Liver (tissue), 9 donors: ENCODE data around the gene CHRM2. TPM values are rescaled to one million over a fixed set of nuclear protein-coding genes. Genes with fewer than 3 reads are reported as not detected.

ENCODE experiments used
- DNase-seq: peaks from one replicate; pipeline ENCODE4 v3.0.0-alpha.2; 2017; ENCODE audit warnings: low spot score
- H3K27ac ChIP-seq, 2 donors: one replicate each; pipeline ENCODE4 v1.7.0; 2013; ENCODE audit warnings: inconsistent platforms in 2 of 2, low read length in 2 of 2, control low read depth in 1 of 2, low read depth in 1 of 2, mild to moderate bottlenecking in 1 of 2
- H3K27me3 ChIP-seq, 4 donors: one replicate each; pipeline versions ENCODE4 v1.6.1 to v1.7.0; 2013; ENCODE audit warnings: low read length in 3 of 4, inconsistent platforms in 1 of 4, mild to moderate bottlenecking in 1 of 4, moderate library complexity in 1 of 4; ENCODE audit not compliant: control insufficient read depth in 4 of 4, insufficient read depth in 4 of 4
- H3K36me3 ChIP-seq, 4 donors: one replicate each; pipeline versions ENCODE4 v1.6.1 to v1.7.0; 2013; ENCODE audit warnings: low read length in 3 of 4, mild to moderate bottlenecking in 3 of 4, low read depth in 1 of 4, moderate library complexity in 1 of 4; ENCODE audit not compliant: control insufficient read depth in 4 of 4, insufficient read depth in 3 of 4
- H3K4me1 ChIP-seq, 4 donors: one replicate each; pipeline versions ENCODE4 v1.6.1 to v1.7.0; 2013; ENCODE audit warnings: low read length in 3 of 4, mild to moderate bottlenecking in 3 of 4, moderate library complexity in 1 of 4; ENCODE audit not compliant: control insufficient read depth in 4 of 4, insufficient read depth in 4 of 4
- H3K4me3 ChIP-seq, 3 donors: one replicate each; pipeline versions ENCODE4 v1.6.1 to v1.7.0; 2013; ENCODE audit warnings: low read length in 3 of 3, control low read depth in 1 of 3, low read depth in 1 of 3, mild to moderate bottlenecking in 1 of 3
- H3K9ac ChIP-seq, 2 donors: one replicate each; pipeline ENCODE4 v1.7.0; 2013; ENCODE audit warnings: low read length in 2 of 2, mild to moderate bottlenecking in 2 of 2, moderate library complexity in 2 of 2, control low read depth in 1 of 2, low read depth in 1 of 2
- H3K9me3 ChIP-seq, 4 donors: one replicate each; pipeline versions ENCODE4 v1.6.1 to v1.7.0; 2013; ENCODE audit warnings: low read length in 3 of 4; ENCODE audit not compliant: control insufficient read depth in 4 of 4
- ATF3 ChIP-seq: IDR thresholded peaks from 2 replicates; pipeline ENCODE4 v1.6.1; 2016; ENCODE audit warnings: antibody characterized with exemption
- CTCF ChIP-seq: fragments of 150-350 bp; IDR thresholded peaks from 2 replicates; pipeline ENCODE4 v1.5.1; 2017; ENCODE audit warnings: improper control_type of control experiment, low read depth, low read length; ENCODE audit not compliant: missing input control
- EGR1 ChIP-seq, 2 donors: IDR thresholded peaks; 2 replicates each; pipeline ENCODE4 v1.6.1; 2016 to 2018; ENCODE audit warnings: antibody characterized with exemption in 2 of 2, low read depth in 2 of 2
- FOXA1 ChIP-seq: IDR thresholded peaks from 2 replicates; pipeline ENCODE4 v1.6.1; 2016; ENCODE audit warnings: antibody characterized with exemption
- FOXA2 ChIP-seq: IDR thresholded peaks from 2 replicates; pipeline ENCODE4 v1.6.1; 2016; ENCODE audit warnings: antibody characterized with exemption
- GABPA ChIP-seq, 2 donors: IDR thresholded peaks in 1 of 2; conservative IDR thresholded peaks in 1 of 2; 2 replicates each; pipeline ENCODE4 v1.6.1; 2016; ENCODE audit warnings: antibody characterized with exemption in 2 of 2, mild to moderate bottlenecking in 1 of 2, moderate library complexity in 1 of 2
- HNF4A ChIP-seq, 2 donors: conservative IDR thresholded peaks; 2 replicates each; pipeline ENCODE4 v1.6.1; 2016; ENCODE audit warnings: antibody characterized with exemption in 2 of 2, mild to moderate bottlenecking in 2 of 2
- HNF4G ChIP-seq: IDR thresholded peaks from 2 replicates; pipeline ENCODE4 v1.6.1; 2016; ENCODE audit warnings: antibody characterized with exemption
- JUND ChIP-seq, 2 donors: IDR thresholded peaks; 2 replicates each; pipeline ENCODE4 v1.6.1; 2016; ENCODE audit warnings: antibody characterized with exemption in 2 of 2
- MAX ChIP-seq: IDR thresholded peaks from 2 replicates; pipeline ENCODE4 v1.6.1; 2016; ENCODE audit warnings: antibody characterized with exemption
- NR2F2 ChIP-seq: IDR thresholded peaks from 2 replicates; pipeline ENCODE4 v1.6.1; 2016; ENCODE audit warnings: antibody characterized with exemption
- RAD21 ChIP-seq, 2 donors: IDR thresholded peaks; 2 replicates each; pipeline ENCODE4 v1.6.1; 2016; ENCODE audit warnings: antibody characterized with exemption in 2 of 2, mild to moderate bottlenecking in 2 of 2
- REST ChIP-seq: IDR thresholded peaks from 2 replicates; pipeline ENCODE4 v1.6.1; 2016; ENCODE audit warnings: antibody characterized with exemption, mild to moderate bottlenecking
- RXRA ChIP-seq, 2 donors: IDR thresholded peaks; 2 replicates each; pipeline ENCODE4 v1.6.1; 2017 to 2018; ENCODE audit warnings: antibody characterized with exemption in 2 of 2, mild to moderate bottlenecking in 1 of 2
- SP1 ChIP-seq: IDR thresholded peaks from 2 replicates; pipeline ENCODE4 v1.6.1; 2018; ENCODE audit warnings: antibody characterized with exemption, mild to moderate bottlenecking
- TAF1 ChIP-seq: conservative IDR thresholded peaks from 2 replicates; pipeline ENCODE4 v1.6.1; 2016; ENCODE audit warnings: antibody characterized with exemption, mild to moderate bottlenecking
- YY1 ChIP-seq: IDR thresholded peaks from 2 replicates; pipeline ENCODE4 v1.6.1; 2016; ENCODE audit warnings: antibody characterized with exemption, mild to moderate bottlenecking
- ZBTB33 ChIP-seq: IDR thresholded peaks from 2 replicates; pipeline ENCODE4 v1.6.1; 2016; ENCODE audit warnings: antibody characterized with exemption
- WGBS: extraction: QIAGEN DNeasy Blood & Tissue Kit; methylation state at CpG from one replicate; pipeline ENCODE4 v1.1.7; 2013; 5-methylcytosine and 5-hydroxymethylcytosine counted together
- polyA plus RNA-seq, 2 donors: library from polyadenylated mRNA; stranded (reverse) in 1 of 2; unstranded in 1 of 2; fragments of 200-250 nt in 1 of 2; fragments of >200 nt in 1 of 2; fragmentation: Nextera tagmentation in 1 of 2; extraction: Ambion mirVana in 1 of 2; gene quantifications; one replicate each; pipeline versions ENCODE4 v1.2.1 to v1.2.3, GENCODE V29; 2013 to 2015
- total RNA-seq, 2 donors: library from RNA; depleted of rRNA; stranded (reverse); fragments of >200 nt; gene quantifications; one replicate each; pipeline ENCODE4 v1.2.3, GENCODE V29; 2014
- donor health status: healthy.
- donor health status: healthy.
- donor health status: healthy.
- donor health status: healthy.
- donor health status: healthy.

CHRM2 gene
- total and polyA plus RNA-seq, 4 donors: 0.08 to 1.2 (median 0.30) TPM

- H3K4me1 ChIP-seq: no peaks in the 10 kb centered on the region
- TF ChIP-seq FOXA1 (no peak), RAD21 (IDR thresholded peaks at IDR 0.05) (no peak), MAX (no peak), SP1 (no peak), RXRA (IDR thresholded peaks at IDR 0.05) (no peak), YY1 (no peak), TAF1 (no peak), HNF4G (no peak), FOXA2 (no peak)
- WGBS: 60% methylated on average over 2 of the region's 2 CpGs
- H3K4me3 ChIP-seq: no peak overlapping the region
- no peaks in the 10 kb centered on the region for H3K36me3 ChIP-seq
- no peak overlapping the region for H3K27ac ChIP-seq
- no peak overlapping the region for H3K9ac ChIP-seq
- H3K9me3 ChIP-seq: no peaks in the 10 kb centered on the region
- H3K27me3 ChIP-seq: no peaks in the 10 kb centered on the region
- no peak for DNase-seq
Observed at GRCh38 chr7:136958016-136958415, 89.6 kb downstream of the CHRM2 start.

GRCh38 chr7:136964347-136964746 lies 95.9 kb downstream of the CHRM2 start:
- H3K27me3 ChIP-seq: no peaks in the 10 kb centered on the region
- TF ChIP-seq RAD21 (IDR thresholded peaks at IDR 0.05): no peak
- no peak for TF ChIP-seq FOXA1
- no peak for TF ChIP-seq RXRA (IDR thresholded peaks at IDR 0.05)
- TF ChIP-seq EGR1 (IDR thresholded peaks at IDR 0.05; ENCODE audit: low read depth in 2 of 2): no peak
- no peak for TF ChIP-seq HNF4G
- no peak for TF ChIP-seq SP1
- no peak for TF ChIP-seq ZBTB33
- no peak for TF ChIP-seq NR2F2
- no peak for TF ChIP-seq HNF4A (conservative IDR thresholded peaks at IDR 0.05)
- TF ChIP-seq ATF3: no peak
- no peak for TF ChIP-seq YY1
- no peak for TF ChIP-seq REST
- no peak for TF ChIP-seq CTCF
- no peak for TF ChIP-seq TAF1
- TF ChIP-seq JUND (IDR thresholded peaks at IDR 0.05): no peak
- no peak for TF ChIP-seq GABPA (IDR thresholded peaks at IDR 0.05 in 1 of 2, conservative IDR thresholded peaks at IDR 0.05 in 1 of 2)
- TF ChIP-seq FOXA2: no peak
- H3K9ac ChIP-seq: no peak overlapping the region
- H3K4me3 ChIP-seq: no peak overlapping the region
- H3K36me3 ChIP-seq: no peaks in the 10 kb centered on the region
- DNase-seq: no peak
- no peaks in the 10 kb centered on the region for H3K9me3 ChIP-seq
- H3K27ac ChIP-seq: no peak overlapping the region
- no peaks in the 10 kb centered on the region for H3K4me1 ChIP-seq
- 44% methylated on average over 1 of the region's 1 CpG for WGBS
